Heart left ventricle (tissue), 13 donors: ENCODE data around the gene GSG1L.

Experiments used
- CTCF ChIP-seq, 12 donors: fragments of 200-600 bp; sonication (generic) in 4 of 12; IDR thresholded peaks; one replicate each; pipeline versions ENCODE4 v1.5.0 to v1.8.0; 2018 to 2022; ENCODE audit warnings: antibody characterized with exemption in 12 of 12, mild to moderate bottlenecking in 5 of 12
- POLR2A ChIP-seq, 2 donors: fragments of 450-650 bp; IDR thresholded peaks; one replicate each; pipeline ENCODE4 v1.6.1; 2017; ENCODE audit warnings: antibody characterized with exemption in 2 of 2, mild to moderate bottlenecking in 2 of 2, moderate library complexity in 2 of 2
- donor health status: ischemic (EF 13 %, LVEDD 7.1; RV severe dilation, severe dysfunction).
- donor health status: DM: no; HTN: yes; CAD: no.
- donor health status: DM: no; HTN: no; CAD: no.
- donor health status: ischemic (EF 25% LVEDD 6.9; RV normal size, moderate dysfunction).
- donor health status: ischemic (EF 25% LVEDD 5.7; RV mildly dilated, moderate dysfunction).
- donor health status: ischemic (EF 35%, LVEDD 5.7; RV mildly dilated, moderate dysfunction).
- donor health status: nonischemic (EF 11% LVEDD 7.7; RV severe dilation, severe dysfunction).
- donor health status: DM: yes; HTN: yes; CAD: no.
- donor health status: PGD.
- donor health status: ischemic (EF 29% LVEDD 5.4; RV normal size, mild dysfunction).
- donor health status: nonischemic (EF 23%, LVEDD 6.1; RV moderate dilation, normal function).

- TF ChIP-seq CTCF (IDR thresholded peaks at IDR 0.05), result no peak
- TF ChIP-seq POLR2A (IDR thresholded peaks at IDR 0.05), result no peak
These were observed 34.9 kb upstream of the GSG1L start for GRCh38 chr16:28098171-28098958.
